Upper lobe of left lung (tissue), 4 donors: ENCODE data around the gene OXCT1.

Experiments used
- EP300 ChIP-seq, 4 donors: sonication (generic); formaldehyde crosslinking; IDR thresholded peaks; one replicate each; pipeline ENCODE4 v1.5.1; 2017; ENCODE audit warnings: antibody characterized with exemption in 4 of 4, control low read depth in 2 of 4
- POLR2A ChIP-seq, 4 donors: fragments of 450-650 bp; IDR thresholded peaks; one replicate each; pipeline ENCODE4 v1.5.1; 2016 to 2017; ENCODE audit warnings: antibody characterized with exemption in 4 of 4, mild to moderate bottlenecking in 2 of 4
- POLR2AphosphoS5 ChIP-seq, 2 donors: sonication (generic); formaldehyde crosslinking; IDR thresholded peaks; one replicate each; pipeline ENCODE4 v1.5.1; 2017; ENCODE audit warnings: antibody characterized with exemption in 2 of 2
- TF ChIP-seq, protein P1 (sequence below), 6 experiments: fragments of 450-650 bp in 4 of 6; fragments of 200-600 bp in 2 of 6; sonication (generic) in 2 of 6; IDR thresholded peaks; one replicate each; pipeline ENCODE4 v1.5.1; 2016 to 2019; ENCODE audit warnings: antibody characterized with exemption in 6 of 6

DNA sequence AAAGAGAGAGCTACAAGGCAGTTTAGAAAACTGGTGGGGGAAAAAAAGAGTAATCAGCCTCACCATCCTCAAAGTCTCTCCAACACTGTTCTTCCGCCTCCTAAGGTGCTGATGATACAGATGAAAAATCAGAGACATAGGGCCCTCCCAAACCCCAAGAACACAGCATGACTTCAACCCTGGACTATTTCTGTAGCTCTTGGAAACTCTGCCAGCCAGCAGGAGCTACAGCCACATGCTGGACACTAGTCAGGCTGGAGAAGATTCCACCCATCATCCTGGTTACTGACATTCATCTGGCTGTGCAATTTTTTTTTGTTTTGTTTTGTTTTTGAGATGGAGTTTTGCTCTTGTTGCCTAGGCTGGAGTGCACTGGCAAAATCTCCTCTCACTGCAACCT lies 42.4 kb downstream of the OXCT1 start:
- TF ChIP-seq, protein P1, sequence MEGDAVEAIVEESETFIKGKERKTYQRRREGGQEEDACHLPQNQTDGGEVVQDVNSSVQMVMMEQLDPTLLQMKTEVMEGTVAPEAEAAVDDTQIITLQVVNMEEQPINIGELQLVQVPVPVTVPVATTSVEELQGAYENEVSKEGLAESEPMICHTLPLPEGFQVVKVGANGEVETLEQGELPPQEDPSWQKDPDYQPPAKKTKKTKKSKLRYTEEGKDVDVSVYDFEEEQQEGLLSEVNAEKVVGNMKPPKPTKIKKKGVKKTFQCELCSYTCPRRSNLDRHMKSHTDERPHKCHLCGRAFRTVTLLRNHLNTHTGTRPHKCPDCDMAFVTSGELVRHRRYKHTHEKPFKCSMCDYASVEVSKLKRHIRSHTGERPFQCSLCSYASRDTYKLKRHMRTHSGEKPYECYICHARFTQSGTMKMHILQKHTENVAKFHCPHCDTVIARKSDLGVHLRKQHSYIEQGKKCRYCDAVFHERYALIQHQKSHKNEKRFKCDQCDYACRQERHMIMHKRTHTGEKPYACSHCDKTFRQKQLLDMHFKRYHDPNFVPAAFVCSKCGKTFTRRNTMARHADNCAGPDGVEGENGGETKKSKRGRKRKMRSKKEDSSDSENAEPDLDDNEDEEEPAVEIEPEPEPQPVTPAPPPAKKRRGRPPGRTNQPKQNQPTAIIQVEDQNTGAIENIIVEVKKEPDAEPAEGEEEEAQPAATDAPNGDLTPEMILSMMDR (IDR thresholded peaks at IDR 0.05): no peak
- TF ChIP-seq POLR2A (IDR thresholded peaks at IDR 0.05) (no peak), EP300 (IDR thresholded peaks at IDR 0.05) (no peak), POLR2AphosphoS5 (IDR thresholded peaks at IDR 0.05) (no peak)
